Endometrium (tissue), 2 donors: ENCODE data around the gene KLHDC8A.

Experiments used
- FAIRE-seq: peaks from 2 replicates; lab custom pipeline; 2012; peaks lifted over from hg19 to GRCh38; lab: Jason Lieb, UNC
- donor health status: control.
- donor health status: control.

Gene KLHDC8A

GRCh38 chr1:205294934-205295333 is 61.8 kb downstream of the KLHDC8A start:
- no peak for FAIRE-seq

GRCh38 chr1:205294175-205294917 is 62.4 kb downstream of the KLHDC8A start:
- FAIRE-seq: no peak

GRCh38 chr1:205293350-205294074 is 63.2 kb downstream of the KLHDC8A start:
- no peak for FAIRE-seq

GRCh38 chr1:205291596-205291995 is 65.1 kb downstream of the KLHDC8A start:
- FAIRE-seq: no peak

- no peak for FAIRE-seq
Observed at GRCh38 chr1:205287767-205288559, 68.8 kb downstream of the KLHDC8A start.

- no peak for FAIRE-seq
Observed at GRCh38 chr1:205287076-205287475, 69.6 kb downstream of the KLHDC8A start.

GRCh38 chr1:205286335-205286950 is 70.3 kb downstream of the KLHDC8A start:
- no peak for FAIRE-seq
